ENCODE measurements around the gene GLIS1. TPM values are rescaled to one million over a fixed set of nuclear protein-coding genes. Genes with fewer than 3 reads are reported as not detected.

Gene GLIS1
- total and polyA plus RNA-seq, 2 of the 8 experiments (the other 6 are each of a cell fraction or from before 2014, with no cell fraction given), result 0.15 to 0.22 TPM

GRCh38 chr1:53727461-53728092 is 11.4 kb downstream of the GLIS1 start (continued):
- TF ChIP-seq TBP (IDR thresholded peaks at IDR 0.05; ENCODE audit: low read depth, low read length), result no peak
- TF ChIP-seq SIN3A (conservative IDR thresholded peaks at IDR 0.05 in 1 of 2, IDR thresholded peaks at IDR 0.05 in 1 of 2; ENCODE audit: low read depth in 1 of 2, low read length in 2 of 2), result no peak
- TF ChIP-seq CBX8 (IDR thresholded peaks at IDR 0.05; ENCODE audit: borderline replicate concordance, low read depth, low read length), result no peak

Measured in H1 (cell line).